Vagina (tissue), 2 donors: ENCODE data around the gene ANKRD16.

Source experiments
- POLR2AphosphoS5 ChIP-seq, 2 donors: sonication (generic); formaldehyde crosslinking; IDR thresholded peaks; one replicate each; pipeline ENCODE4 v1.9.0; 2017; ENCODE audit warnings: antibody characterized with exemption in 2 of 2, mild to moderate bottlenecking in 2 of 2, low read depth in 1 of 2; ENCODE audit not compliant: insufficient read depth in 1 of 2
- TF ChIP-seq, protein P1 (sequence below), 3 experiments: fragments of 450-650 bp in 2 of 3; fragments of 200-600 bp in 1 of 3; sonication (generic) in 1 of 3; IDR thresholded peaks; one replicate each; pipeline ENCODE4 v1.5.1; 2017 to 2019; ENCODE audit warnings: antibody characterized with exemption in 3 of 3, mild to moderate bottlenecking in 2 of 3, moderate library complexity in 2 of 3

- no peak for TF ChIP-seq POLR2AphosphoS5 (IDR thresholded peaks at IDR 0.05; ENCODE audit: insufficient read depth in 1 of 2, low read depth in 1 of 2)
- TF ChIP-seq, protein P1, sequence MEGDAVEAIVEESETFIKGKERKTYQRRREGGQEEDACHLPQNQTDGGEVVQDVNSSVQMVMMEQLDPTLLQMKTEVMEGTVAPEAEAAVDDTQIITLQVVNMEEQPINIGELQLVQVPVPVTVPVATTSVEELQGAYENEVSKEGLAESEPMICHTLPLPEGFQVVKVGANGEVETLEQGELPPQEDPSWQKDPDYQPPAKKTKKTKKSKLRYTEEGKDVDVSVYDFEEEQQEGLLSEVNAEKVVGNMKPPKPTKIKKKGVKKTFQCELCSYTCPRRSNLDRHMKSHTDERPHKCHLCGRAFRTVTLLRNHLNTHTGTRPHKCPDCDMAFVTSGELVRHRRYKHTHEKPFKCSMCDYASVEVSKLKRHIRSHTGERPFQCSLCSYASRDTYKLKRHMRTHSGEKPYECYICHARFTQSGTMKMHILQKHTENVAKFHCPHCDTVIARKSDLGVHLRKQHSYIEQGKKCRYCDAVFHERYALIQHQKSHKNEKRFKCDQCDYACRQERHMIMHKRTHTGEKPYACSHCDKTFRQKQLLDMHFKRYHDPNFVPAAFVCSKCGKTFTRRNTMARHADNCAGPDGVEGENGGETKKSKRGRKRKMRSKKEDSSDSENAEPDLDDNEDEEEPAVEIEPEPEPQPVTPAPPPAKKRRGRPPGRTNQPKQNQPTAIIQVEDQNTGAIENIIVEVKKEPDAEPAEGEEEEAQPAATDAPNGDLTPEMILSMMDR (IDR thresholded peaks at IDR 0.05) = no peak
Measured at GRCh38 chr10:5919568-5919967, 29.9 kb upstream of the ANKRD16 start.
